Glomerular endothelial cell (primary cell): ENCODE data around the gene RAP2A. TPM values are rescaled to one million over a fixed set of nuclear protein-coding genes. Genes with fewer than 3 reads are reported as not detected.

ENCODE experiments used
- DNase-seq: peaks from one replicate; pipeline ENCODE4 v3.0.0-alpha.2; 2011; ENCODE audit warnings: low read depth, low spot score; ENCODE audit errors: extremely low read depth
- total RNA-seq: library from RNA; depleted of rRNA; stranded (reverse); fragments of >200 nt; gene quantifications from 2 replicates; pipeline ENCODE4 v1.2.3, GENCODE V29; 2015

Gene RAP2A
- total RNA-seq, 1 donor from 2014 or later, result 40.0 TPM

- no peak for DNase-seq
These were observed 12.5 kb downstream of the RAP2A start for GRCh38 chr13:97446448-97446847.

GRCh38 chr13:97448503-97449251, 14.7 kb downstream of the RAP2A start:
- DNase-seq, result no peak

- no peak for DNase-seq
These were observed 20.7 kb downstream of the RAP2A start for GRCh38 chr13:97454699-97455098.

- DNase-seq, result no peak
These were observed 22.1 kb downstream of the RAP2A start for GRCh38 chr13:97456047-97456446.

- no peak for DNase-seq
These were observed 25.3 kb downstream of the RAP2A start for GRCh38 chr13:97459215-97459777.

- no peak for DNase-seq
These were observed 26.2 kb downstream of the RAP2A start for GRCh38 chr13:97460004-97460775.

GRCh38 chr13:97460853-97461252, 26.9 kb downstream of the RAP2A start:
- DNase-seq, result no peak

- DNase-seq, result no peak
These were observed 30.6 kb downstream of the RAP2A start for GRCh38 chr13:97464561-97464960.

GRCh38 chr13:97466722-97467121, 32.8 kb downstream of the RAP2A start:
- no peak for DNase-seq

- DNase-seq, result no peak
These were observed 34.4 kb downstream of the RAP2A start for GRCh38 chr13:97468331-97468730.

- no peak for DNase-seq
These were observed 37.7 kb downstream of the RAP2A start for GRCh38 chr13:97471711-97472110.

GRCh38 chr13:97474349-97474980, 40.5 kb downstream of the RAP2A start:
- no peak for DNase-seq

- DNase-seq, result no peak
These were observed 41.0 kb downstream of the RAP2A start for GRCh38 chr13:97475011-97475410.

- no peak for DNase-seq
These were observed 43.9 kb downstream of the RAP2A start for GRCh38 chr13:97477844-97478243.

- no peak for DNase-seq
These were observed 44.3 kb downstream of the RAP2A start for GRCh38 chr13:97478247-97478646.

GRCh38 chr13:97483465-97483864, 49.5 kb downstream of the RAP2A start:
- DNase-seq, result no peak

- no peak for DNase-seq
These were observed 50.3 kb downstream of the RAP2A start for GRCh38 chr13:97484301-97484700.

- no peak for DNase-seq
These were observed 51.4 kb downstream of the RAP2A start for GRCh38 chr13:97485320-97485719.

GRCh38 chr13:97490702-97491307, 56.8 kb downstream of the RAP2A start:
- no peak for DNase-seq

- no peak for DNase-seq
These were observed 57.5 kb downstream of the RAP2A start for GRCh38 chr13:97491452-97491851.

- DNase-seq, result no peak
These were observed 58.3 kb downstream of the RAP2A start for GRCh38 chr13:97492257-97492656.
